Measurements from ENCODE around the gene RBM33.

RBM33 gene

DNA sequence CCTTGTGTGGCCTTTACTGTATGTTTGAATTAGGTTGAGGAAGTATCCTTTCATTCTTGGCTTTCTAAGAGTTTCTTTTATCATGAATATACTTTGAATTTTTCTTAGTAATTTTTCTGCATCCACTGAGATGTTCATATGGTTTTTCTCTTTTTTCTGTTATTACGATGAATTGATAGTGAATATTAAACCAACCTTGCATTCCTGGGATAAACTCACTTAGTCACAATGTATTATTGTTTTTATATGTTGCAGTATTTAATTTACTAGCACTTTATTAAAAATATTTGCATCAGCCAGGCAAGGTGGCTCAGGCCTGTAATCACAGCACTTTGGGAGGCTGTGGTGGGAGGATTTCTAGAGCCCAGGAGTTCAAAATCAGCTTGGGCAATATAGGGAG lies 15.3 kb upstream of the RBM33 start:
- DNase-seq (ENCODE audit: low read depth) = no peak

- no peak for DNase-seq (ENCODE audit: low read depth)
These were observed 13.3 kb upstream of the RBM33 start for GRCh38 chr7:155631155-155631554.

GRCh38 chr7:155635817-155636216 lies 8.6 kb upstream of the RBM33 start:
- DNase-seq (ENCODE audit: low read depth) = no peak

- DNase-seq (ENCODE audit: low read depth) = no peak
These were observed 7.3 kb upstream of the RBM33 start for GRCh38 chr7:155637155-155637554.

DNA sequence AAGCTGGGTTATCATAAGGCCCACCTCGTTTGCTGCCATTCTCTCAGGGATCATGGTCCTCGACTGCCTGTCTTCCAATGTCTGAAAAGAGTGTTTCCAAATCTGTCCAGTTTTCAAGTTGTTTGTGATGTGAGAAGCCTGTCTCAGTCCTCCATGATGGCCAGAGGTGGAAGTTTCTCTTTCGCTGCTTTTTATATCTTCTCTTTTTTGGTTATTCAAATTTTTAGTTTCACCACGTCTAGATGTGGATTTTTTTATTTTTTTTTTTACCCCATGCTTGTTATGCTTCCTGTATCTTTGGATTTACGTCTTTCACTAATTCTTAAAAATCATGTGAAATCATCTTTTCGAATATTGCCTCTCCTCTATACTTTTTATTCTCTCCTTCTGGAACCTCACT lies 6.1 kb upstream of the RBM33 start:
- no peak for DNase-seq (ENCODE audit: low read depth)

DNA sequence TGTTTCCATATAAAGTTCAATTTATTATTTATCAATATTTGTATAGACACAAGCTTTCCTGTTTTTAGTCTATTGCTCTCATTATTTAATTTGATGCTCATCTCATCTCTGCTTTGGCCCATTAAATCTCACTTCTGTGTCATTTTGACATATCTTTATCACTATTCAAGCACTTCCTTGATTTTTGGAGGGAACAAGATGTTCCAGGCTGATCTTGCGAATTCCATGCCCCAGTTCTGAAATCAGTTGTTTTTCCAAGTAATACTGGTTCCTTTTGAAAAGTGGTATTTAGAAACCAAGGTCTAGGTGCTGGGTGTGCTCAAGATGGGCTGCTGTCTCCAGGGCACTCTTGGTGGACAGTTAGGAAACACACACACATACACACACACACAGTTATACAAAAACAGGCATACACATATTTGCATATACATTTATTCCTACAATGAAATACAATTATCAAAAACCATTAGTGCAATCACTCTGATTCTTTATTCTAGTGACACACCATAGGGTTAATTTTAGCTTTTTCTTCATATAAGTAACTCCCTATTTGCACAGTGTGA lies 4.4 kb upstream of the RBM33 start:
- no peak for DNase-seq (ENCODE audit: low read depth)

DNA sequence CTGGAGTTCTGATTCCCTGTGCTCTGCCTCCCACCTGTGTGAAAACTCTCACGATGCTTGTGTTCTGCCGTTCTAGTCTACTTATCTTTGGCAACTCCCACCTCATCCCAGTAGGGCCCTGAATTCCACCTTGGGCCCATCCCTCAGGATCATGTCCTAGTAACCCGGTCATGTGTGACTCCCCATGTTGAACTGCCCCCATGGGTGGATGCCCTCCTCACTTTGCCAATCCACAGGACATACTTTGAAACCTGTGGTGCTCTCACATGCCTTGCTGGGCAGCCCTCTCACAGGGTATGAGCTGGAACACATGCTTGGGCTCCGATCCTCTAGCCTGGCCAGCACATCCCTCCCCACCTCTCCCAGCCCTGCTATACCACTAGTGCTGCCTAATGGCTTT lies 3.8 kb upstream of the RBM33 start:
- DNase-seq (ENCODE audit: low read depth) = no peak

DNA sequence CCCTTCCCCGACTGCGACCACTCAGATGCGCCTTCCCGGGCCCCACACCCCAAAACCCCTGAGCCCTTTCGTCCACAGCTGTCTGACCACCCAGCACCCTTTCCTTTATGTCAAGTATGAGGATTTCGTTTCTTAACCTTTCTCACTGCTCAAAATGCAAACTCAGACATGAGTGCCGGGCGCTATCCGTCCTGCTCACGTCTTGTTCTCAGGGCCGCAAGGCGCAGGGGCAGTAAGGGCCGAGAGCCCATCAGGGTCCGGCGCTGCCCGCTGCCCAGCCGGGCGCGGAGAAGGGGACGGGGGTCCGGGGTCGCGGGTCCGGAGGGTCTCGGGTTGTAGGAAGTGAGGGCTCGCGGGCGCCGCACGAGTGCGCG lies 670 bp upstream of the RBM33 start:
- no peak for DNase-seq (ENCODE audit: low read depth)

DNA sequence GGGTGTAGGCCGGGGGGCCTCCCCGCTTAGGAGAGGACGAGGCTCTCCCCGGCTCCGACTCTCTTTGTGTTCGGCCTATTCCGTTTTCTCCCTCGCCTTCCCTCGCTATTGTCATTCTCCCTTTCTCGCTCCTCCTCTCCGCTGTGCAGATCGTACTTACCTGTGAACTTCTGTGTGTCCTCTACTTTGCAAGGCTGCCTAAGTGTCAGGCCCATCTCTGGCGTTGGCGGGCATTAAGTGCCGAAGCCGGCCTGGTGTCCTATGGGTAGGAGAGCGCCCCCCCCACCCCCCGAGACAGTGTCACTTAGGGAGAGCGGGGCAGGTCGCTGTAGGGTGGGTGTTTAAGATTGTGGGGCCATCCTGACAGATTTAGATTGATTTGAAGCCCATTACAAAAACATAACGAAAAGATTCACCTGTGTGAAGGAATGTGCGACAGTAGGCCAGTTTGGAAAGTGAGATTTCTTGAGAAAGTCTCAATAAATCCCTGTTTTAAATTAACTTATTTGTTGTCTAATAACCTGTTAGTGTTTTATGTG lies 579 bp downstream of the RBM33 start:
- DNase-seq (ENCODE audit: low read depth) = no peak

- DNase-seq (ENCODE audit: low read depth) = no peak
These were observed 1.2 kb downstream of the RBM33 start for GRCh38 chr7:155645662-155646061.

DNA sequence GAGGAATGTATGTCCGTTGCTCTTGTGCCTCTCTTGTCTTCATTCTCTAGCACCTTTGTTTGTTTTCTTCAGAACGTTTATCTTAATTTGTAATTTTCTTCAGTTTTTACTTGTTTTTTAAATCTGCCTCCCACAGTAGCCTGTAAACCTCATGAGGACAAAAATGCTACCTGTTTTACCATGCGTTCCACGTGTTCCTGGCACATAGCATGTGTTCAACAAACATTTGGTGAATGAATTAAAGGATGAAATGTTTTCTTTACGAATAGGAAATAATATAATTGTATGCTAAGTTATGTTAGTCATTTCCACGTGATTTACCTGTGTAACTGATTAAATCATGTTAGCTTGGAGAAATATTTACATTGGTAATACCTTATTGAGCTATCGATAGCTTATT lies 2.2 kb downstream of the RBM33 start:
- no peak for DNase-seq (ENCODE audit: low read depth)

DNA sequence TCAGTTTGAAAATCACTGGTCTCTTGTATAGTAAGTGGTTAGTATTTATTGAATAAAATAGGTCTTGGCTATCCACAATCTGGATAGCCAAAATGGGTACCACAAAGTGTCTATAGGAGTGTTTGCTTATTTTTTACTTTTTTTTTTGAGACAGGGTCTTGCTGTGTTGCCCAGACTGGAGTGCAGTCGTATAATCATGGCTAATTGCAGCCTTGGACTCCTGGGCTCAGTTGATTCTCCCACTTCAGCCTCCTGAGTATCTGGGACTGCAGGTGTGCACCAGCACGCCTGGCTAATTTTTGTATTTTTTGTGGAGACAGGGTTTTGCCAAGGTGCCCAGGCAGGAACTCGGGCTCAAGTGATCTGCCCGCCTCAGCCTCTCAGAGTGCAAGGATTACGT lies 2.8 kb downstream of the RBM33 start:
- no peak for DNase-seq (ENCODE audit: low read depth)

DNA sequence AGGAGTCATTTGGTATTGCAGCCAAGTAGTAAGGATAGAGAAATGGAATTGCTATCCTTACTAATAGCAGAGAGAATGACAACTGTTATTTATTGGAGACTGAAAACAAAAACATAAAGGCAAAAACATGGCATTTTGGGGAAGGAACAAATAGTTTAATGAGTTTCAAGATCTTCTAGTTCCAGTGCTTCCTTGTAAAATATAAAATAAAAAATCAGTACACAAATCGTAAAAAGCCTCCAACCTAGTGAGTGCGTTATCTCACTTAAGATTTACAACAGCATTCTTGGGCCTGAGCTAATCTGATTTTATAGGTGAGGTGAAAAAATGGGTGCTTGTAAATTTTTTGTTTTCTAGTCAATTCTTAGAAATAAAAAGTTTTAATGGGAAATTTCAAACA lies 3.3 kb downstream of the RBM33 start:
- DNase-seq (ENCODE audit: low read depth) = no peak

DNA sequence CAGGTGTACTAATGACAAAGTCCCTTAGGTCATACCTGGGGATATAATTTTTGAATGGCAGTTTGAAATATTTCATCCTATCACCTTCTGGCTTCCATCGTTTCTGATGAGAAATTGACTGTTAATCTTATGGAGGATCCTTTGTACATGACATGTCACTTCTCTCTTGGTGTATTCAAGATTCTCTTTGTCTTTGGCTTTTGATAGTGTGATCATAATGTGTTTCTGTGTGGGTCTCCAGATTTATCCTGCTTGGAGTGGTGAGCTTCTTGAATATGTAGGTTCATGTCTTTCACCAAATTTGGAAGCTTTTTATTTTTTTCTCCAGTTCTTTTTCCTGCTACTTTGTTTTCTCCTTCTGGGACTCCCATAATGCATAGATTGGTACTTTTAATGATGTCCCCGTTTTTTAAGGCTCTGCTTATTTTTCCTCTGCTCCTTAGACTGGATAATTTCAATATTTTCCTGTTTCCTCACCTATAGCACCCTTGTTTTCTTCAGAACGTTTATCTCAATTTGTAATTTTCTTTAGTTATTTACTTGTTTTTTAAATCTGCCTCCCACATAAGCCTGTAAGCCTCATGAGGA lies 4.4 kb downstream of the RBM33 start:
- DNase-seq (ENCODE audit: low read depth) = no peak

DNA sequence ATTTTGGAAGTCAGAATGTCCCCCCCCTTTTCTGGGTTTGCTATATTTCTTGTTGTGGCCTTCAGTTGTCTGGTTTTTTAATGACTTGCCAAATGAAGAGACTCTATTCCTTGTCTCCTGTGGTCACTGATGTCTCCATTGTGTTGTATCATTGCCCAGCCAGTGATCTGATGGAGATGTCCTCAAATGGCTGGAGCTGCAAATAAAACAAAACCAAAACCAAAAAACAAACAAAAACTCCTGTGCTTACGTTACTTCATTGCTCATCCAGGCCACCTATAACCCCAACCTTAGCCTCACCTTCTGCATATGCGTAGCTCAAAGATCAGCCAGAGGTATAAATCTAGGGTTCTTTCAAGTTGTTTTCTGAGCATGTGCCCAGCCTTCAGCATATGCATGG lies 5.1 kb downstream of the RBM33 start:
- DNase-seq (ENCODE audit: low read depth) = no peak

- DNase-seq (ENCODE audit: low read depth) = no peak
These were observed 8.0 kb downstream of the RBM33 start for GRCh38 chr7:155652156-155653114.

- DNase-seq (ENCODE audit: low read depth) = no peak
These were observed 9.3 kb downstream of the RBM33 start for GRCh38 chr7:155653803-155654202.

- no peak for DNase-seq (ENCODE audit: low read depth)
These were observed 12.4 kb downstream of the RBM33 start for GRCh38 chr7:155656891-155657290.

GRCh38 chr7:155660059-155660757 lies 15.7 kb downstream of the RBM33 start:
- no peak for DNase-seq (ENCODE audit: low read depth)

DNA sequence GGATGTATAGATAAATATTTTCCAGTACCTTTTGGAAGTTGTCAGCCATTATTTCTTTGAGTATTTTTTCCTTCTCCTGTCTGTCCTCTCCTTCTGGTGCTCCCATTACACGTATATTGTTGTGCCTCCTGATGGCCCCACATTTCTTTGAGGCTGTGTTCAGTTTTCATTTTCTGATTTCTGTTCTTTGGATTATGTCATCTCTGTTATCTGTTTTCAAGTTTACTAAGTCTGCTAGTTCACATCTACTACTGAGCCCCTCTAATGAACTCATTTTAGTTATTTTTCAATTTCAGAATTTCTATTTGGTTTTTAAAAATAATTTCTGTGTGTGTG lies 16.3 kb downstream of the RBM33 start:
- DNase-seq (ENCODE audit: low read depth) = no peak

- DNase-seq (ENCODE audit: low read depth) = no peak
These were observed 18.0 kb downstream of the RBM33 start for GRCh38 chr7:155662343-155663043.

DNA sequence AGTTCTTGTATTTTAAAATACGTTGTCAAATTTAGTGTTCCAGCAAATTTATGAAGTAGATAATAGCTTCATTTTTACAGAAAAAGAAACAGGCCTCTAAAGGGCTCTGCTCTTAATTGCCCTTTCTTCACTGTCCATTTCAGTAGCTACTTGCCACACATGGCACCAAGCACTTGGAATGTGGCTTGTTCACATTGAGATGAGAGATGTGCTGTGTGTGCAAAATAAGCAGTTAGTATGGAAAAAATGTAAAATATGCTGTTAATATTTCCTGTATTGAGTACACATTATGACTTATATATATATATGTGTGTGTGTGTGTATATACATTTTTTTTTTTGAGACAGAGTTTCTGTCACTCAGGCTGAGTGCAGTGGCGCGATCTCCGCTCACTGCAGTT lies 19.5 kb downstream of the RBM33 start:
- DNase-seq (ENCODE audit: low read depth) = no peak
